GM12873 (cell line): Measurements from ENCODE around the gene RNF10.

Experiments used
- CTCF ChIP-seq: IDR thresholded peaks from 2 replicates; pipeline ENCODE4 v1.5.1; 2012; ENCODE audit warnings: low read depth, mild to moderate bottlenecking, moderate library complexity, low read length, control low read depth; ENCODE audit not compliant: insufficient read depth; ENCODE audit errors: missing control alignments

RNF10 gene

DNA sequence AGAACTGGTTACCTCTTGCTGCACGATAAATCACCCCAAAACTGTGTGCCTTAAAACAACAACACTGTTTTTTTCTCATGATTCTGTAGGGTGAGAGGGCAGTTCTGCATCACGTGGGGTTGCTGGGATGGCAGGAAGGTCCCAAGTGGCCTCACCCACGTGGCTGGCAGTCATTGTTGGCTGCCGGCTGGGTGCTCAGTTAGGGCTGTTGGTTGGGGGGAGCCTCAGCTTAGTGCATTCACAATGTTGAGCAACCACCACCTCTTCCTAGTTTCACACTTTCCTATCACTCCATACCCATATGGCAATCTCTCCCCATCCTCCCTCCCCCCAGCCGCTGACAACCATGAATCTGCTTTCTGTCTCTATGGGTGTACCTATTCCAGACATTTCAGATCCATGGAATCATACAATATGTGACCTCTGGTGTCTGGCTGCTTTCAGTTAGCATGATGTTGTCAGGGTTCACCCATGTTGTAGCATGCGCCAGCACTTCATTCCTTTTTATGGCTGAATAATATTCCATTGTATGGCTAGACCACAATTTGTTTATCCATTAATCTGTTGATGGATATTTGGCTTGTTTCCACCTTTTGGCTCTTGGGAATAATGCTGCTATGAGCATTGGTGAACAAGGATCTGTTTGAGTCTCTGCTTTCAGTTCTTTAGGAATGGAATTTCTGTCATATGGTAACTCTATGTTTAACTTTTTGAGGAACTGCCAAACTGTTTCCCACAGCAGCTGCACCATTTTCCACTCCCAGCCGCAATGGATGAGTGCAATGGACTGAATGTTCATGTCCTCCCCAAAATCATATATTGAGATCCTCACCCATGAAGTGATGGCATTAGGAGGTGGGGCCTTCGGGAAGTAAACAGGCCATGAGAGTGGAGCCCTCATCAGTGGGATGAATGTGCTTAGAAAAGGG is 58.2 kb downstream of the RNF10 start:
- no peak for TF ChIP-seq CTCF

DNA sequence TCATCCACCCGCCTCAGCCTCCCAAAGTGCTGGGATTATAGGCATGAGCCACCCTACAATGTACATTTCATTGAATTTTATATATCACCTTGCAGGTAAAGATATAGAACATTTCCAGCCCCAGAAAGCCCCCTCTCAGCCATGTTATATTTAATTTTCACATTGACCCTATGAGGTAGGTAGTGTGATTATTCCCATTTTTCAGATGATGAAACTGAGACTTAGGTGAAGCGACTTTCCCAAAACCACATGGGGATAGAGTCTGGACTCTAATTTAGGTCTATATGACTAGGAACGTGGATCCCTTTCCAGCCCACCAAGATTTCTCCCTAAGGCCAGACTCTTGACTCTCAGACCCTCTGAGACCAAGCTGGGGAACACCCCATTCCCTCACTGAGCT is 62.7 kb downstream of the RNF10 start:
- no peak for TF ChIP-seq CTCF

GRCh38 chr12:120597861-120598260 is 63.7 kb downstream of the RNF10 start:
- no peak for TF ChIP-seq CTCF

- no peak for TF ChIP-seq CTCF
Observed at GRCh38 chr12:120598674-120599463, 64.7 kb downstream of the RNF10 start.

- no peak for TF ChIP-seq CTCF
Observed at GRCh38 chr12:120599672-120600552, 65.8 kb downstream of the RNF10 start.

- no peak for TF ChIP-seq CTCF
Observed at GRCh38 chr12:120610560-120610959, 76.4 kb downstream of the RNF10 start.
